Effector CD8-positive, alpha-beta T cell (primary cell): ENCODE measurements around the gene HTRA1.

Experiments
- DNase-seq: peaks from one replicate; lab custom pipeline; 2025; lab: John Stamatoyannopoulos, UW

The HTRA1 gene

GRCh38 chr10:122454603-122455080 lies 6.7 kb upstream of the HTRA1 start, which contains the start of gene ARMS2:
TSS of gene ARMS2 (plus strand) at chr10:122454653. CDS start at chr10:122454728, 75 bp downstream.
- no peak for DNase-seq

GRCh38 chr10:122455376-122456079 lies 5.8 kb upstream of the HTRA1 start:
- DNase-seq = no peak

- no peak for DNase-seq
Measured at GRCh38 chr10:122457934-122458333, 3.4 kb upstream of the HTRA1 start.

- DNase-seq = no peak
Measured at GRCh38 chr10:122458693-122459092, 2.7 kb upstream of the HTRA1 start.

- no peak for DNase-seq
Measured at GRCh38 chr10:122459561-122460273, 1.6 kb upstream of the HTRA1 start.

GRCh38 chr10:122460891-122461293 lies 461 bp upstream of the HTRA1 start:
- DNase-seq = no peak

GRCh38 chr10:122461729-122462532 lies 578 bp downstream of the HTRA1 start:
- no peak for DNase-seq

- DNase-seq = no peak
Measured at GRCh38 chr10:122462533-122463465, 1.4 kb downstream of the HTRA1 start.

GRCh38 chr10:122463466-122464249 lies 2.3 kb downstream of the HTRA1 start:
- DNase-seq = no peak

- no peak for DNase-seq
Measured at GRCh38 chr10:122464250-122464510, 2.8 kb downstream of the HTRA1 start.

- no peak for DNase-seq
Measured at GRCh38 chr10:122464586-122464985, 3.2 kb downstream of the HTRA1 start.

GRCh38 chr10:122465401-122466040 lies 4.2 kb downstream of the HTRA1 start:
- no peak for DNase-seq

GRCh38 chr10:122466951-122467381 lies 5.6 kb downstream of the HTRA1 start:
- DNase-seq = no peak

GRCh38 chr10:122467701-122468100 lies 6.3 kb downstream of the HTRA1 start:
- no peak for DNase-seq

GRCh38 chr10:122468307-122468925 lies 7.1 kb downstream of the HTRA1 start:
- DNase-seq = no peak

- no peak for DNase-seq
Measured at GRCh38 chr10:122468926-122469781, 7.8 kb downstream of the HTRA1 start.

- no peak for DNase-seq
Measured at GRCh38 chr10:122469848-122470247, 8.5 kb downstream of the HTRA1 start.

- no peak for DNase-seq
Measured at GRCh38 chr10:122471531-122472177, 10.3 kb downstream of the HTRA1 start.
